Glutamatergic neuron (in vitro differentiated cells): Measurements from ENCODE around the gene PDLIM1. TPM values are rescaled to one million over a fixed set of nuclear protein-coding genes. Genes with fewer than 3 reads are reported as not detected.

Experiments used
- DNase-seq: peaks from one replicate; pipeline ENCODE4 v3.0.0; 2022
- H3K27ac Mint-ChIP-seq: one replicate; pipeline ENCODE4 v1.8.0; 2020; ENCODE audit warnings: mild to moderate bottlenecking, mixed read lengths, inconsistent platforms; ENCODE audit not compliant: unreplicated experiment
- H3K27me3 Mint-ChIP-seq: one replicate; pipeline ENCODE4 v1.8.0; 2020; ENCODE audit warnings: mild to moderate bottlenecking, moderate library complexity, mixed read lengths, inconsistent platforms; ENCODE audit not compliant: unreplicated experiment
- H3K36me3 Mint-ChIP-seq: one replicate; pipeline ENCODE4 v1.8.0; 2020; ENCODE audit warnings: mild to moderate bottlenecking, mixed read lengths, inconsistent platforms; ENCODE audit not compliant: unreplicated experiment
- H3K4me1 Mint-ChIP-seq: one replicate; pipeline ENCODE4 v1.8.0; 2020; ENCODE audit warnings: mild to moderate bottlenecking, low read depth, mixed read lengths, inconsistent platforms; ENCODE audit not compliant: unreplicated experiment
- H3K4me3 Mint-ChIP-seq: one replicate; pipeline ENCODE4 v1.8.0; 2020; ENCODE audit warnings: mild to moderate bottlenecking, mixed read lengths, inconsistent platforms; ENCODE audit not compliant: unreplicated experiment
- H3K9me3 Mint-ChIP-seq: one replicate; pipeline ENCODE4 v1.8.0; 2020; ENCODE audit warnings: mild to moderate bottlenecking, moderate library complexity, mixed read lengths, inconsistent platforms; ENCODE audit not compliant: unreplicated experiment
- CTCF ChIP-seq: fragments of 200-600 bp; sonication (generic); IDR thresholded peaks from one replicate; pipeline ENCODE4 v1.5.0; 2021; ENCODE audit not compliant: partially characterized antibody, unreplicated experiment
- total RNA-seq: library from RNA; stranded (reverse); fragmentation: NEBNext Ultra II Directional; extraction: Animal tissue kit (Norgen Biotek cat#: 25700); gene quantifications from one replicate; pipeline ENCODE4 v1.2.1, GENCODE V29; 2021; ENCODE audit not compliant: unreplicated experiment

PDLIM1 gene
- total RNA-seq, 1 donor from 2014 or later = 6.4 TPM

GRCh38 chr10:95335933-95336699, 45.3 kb upstream of the PDLIM1 start:
- TF ChIP-seq CTCF = no peak
- H3K27me3 Mint-ChIP-seq = peaks cover 8% of the 10 kb centered on the region
- peaks cover 6% of the 10 kb centered on the region for H3K9me3 Mint-ChIP-seq
- H3K4me3 Mint-ChIP-seq = no peak overlapping the region
- H3K36me3 Mint-ChIP-seq = peaks cover 5% of the 10 kb centered on the region
- no peak overlapping the region for H3K27ac Mint-ChIP-seq
- H3K4me1 Mint-ChIP-seq = no peaks in the 10 kb centered on the region
- no peak for DNase-seq

GRCh38 chr10:95334805-95335144, 44.0 kb upstream of the PDLIM1 start:
- no peaks in the 10 kb centered on the region for H3K4me1 Mint-ChIP-seq
- peaks cover 6% of the 10 kb centered on the region for H3K9me3 Mint-ChIP-seq
- no peak for DNase-seq

GRCh38 chr10:95333997-95334804, 43.4 kb upstream of the PDLIM1 start:
- H3K27ac Mint-ChIP-seq = no peak overlapping the region
- peaks cover 8% of the 10 kb centered on the region for H3K27me3 Mint-ChIP-seq
- no peaks in the 10 kb centered on the region for H3K4me1 Mint-ChIP-seq
- DNase-seq = no peak
- peaks cover 5% of the 10 kb centered on the region for H3K36me3 Mint-ChIP-seq
- TF ChIP-seq CTCF = no peak
- no peak overlapping the region for H3K4me3 Mint-ChIP-seq
- peaks cover 6% of the 10 kb centered on the region for H3K9me3 Mint-ChIP-seq

More at GRCh38 chr10:95334805-95335144, 44.0 kb upstream of the PDLIM1 start:
- Mint-ChIP-seq H3K4me3 (no peak overlapping the region), H3K36me3 (peaks cover 5% of the 10 kb centered on the region), H3K27ac (no peak overlapping the region), H3K27me3 (peaks cover 8% of the 10 kb centered on the region)
- no peak for TF ChIP-seq CTCF

GRCh38 chr10:95332666-95333249, 42.0 kb upstream of the PDLIM1 start:
- H3K9me3 Mint-ChIP-seq = peaks cover 5% of the 10 kb centered on the region
- H3K4me1 Mint-ChIP-seq = no peaks in the 10 kb centered on the region
- H3K27ac Mint-ChIP-seq = no peak overlapping the region
- TF ChIP-seq CTCF = no peak
- peaks cover 5% of the 10 kb centered on the region for H3K36me3 Mint-ChIP-seq
- peaks cover 8% of the 10 kb centered on the region for H3K27me3 Mint-ChIP-seq
- H3K4me3 Mint-ChIP-seq = no peak overlapping the region
- no peak for DNase-seq
